Suprapubic skin (tissue), 4 donors: ENCODE measurements around the gene GTSE1. TPM values are rescaled to one million over a fixed set of nuclear protein-coding genes. Genes with fewer than 3 reads are reported as not detected.

Experiments
- DNase-seq, 2 donors: peaks; one replicate each; pipeline ENCODE4 v3.0.0-alpha.2; 2019; ENCODE audit warnings: low spot score in 2 of 2
- H3K27ac ChIP-seq: fragments of 200-600 bp; sonication (generic); one replicate; pipeline ENCODE4 v1.5.1; 2019
- H3K27me3 ChIP-seq: fragments of 200-600 bp; sonication (generic); one replicate; pipeline ENCODE4 v1.5.1; 2019
- H3K36me3 ChIP-seq: fragments of 200-600 bp; sonication (generic); one replicate; pipeline ENCODE4 v1.5.1; 2019
- H3K4me1 ChIP-seq: fragments of 200-600 bp; sonication (generic); one replicate; pipeline ENCODE4 v1.5.1; 2019
- H3K4me3 ChIP-seq: fragments of 200-600 bp; sonication (generic); one replicate; pipeline ENCODE4 v1.5.1; 2019; ENCODE audit warnings: mild to moderate bottlenecking
- H3K9me3 ChIP-seq: fragments of 200-600 bp; sonication (generic); one replicate; pipeline ENCODE4 v1.5.1; 2019
- CTCF ChIP-seq, 2 donors: fragments of 200-600 bp in 1 of 2; fragments of 450-650 bp in 1 of 2; sonication (generic) in 1 of 2; IDR thresholded peaks; one replicate each; pipeline ENCODE4 v1.5.1; 2016 to 2019; ENCODE audit warnings: antibody characterized with exemption in 2 of 2, mild to moderate bottlenecking in 1 of 2, moderate library complexity in 1 of 2
- EP300 ChIP-seq: sonication (generic); formaldehyde crosslinking; IDR thresholded peaks from one replicate; pipeline ENCODE4 v1.6.1; 2017; ENCODE audit warnings: antibody characterized with exemption
- POLR2A ChIP-seq, 2 donors: fragments of 450-650 bp; IDR thresholded peaks; one replicate each; pipeline ENCODE4 v1.6.1; 2017; ENCODE audit warnings: antibody characterized with exemption in 2 of 2, mild to moderate bottlenecking in 2 of 2, moderate library complexity in 2 of 2
- POLR2AphosphoS5 ChIP-seq, 3 donors: sonication (generic); formaldehyde crosslinking; IDR thresholded peaks; one replicate each; pipeline ENCODE4 v1.6.1; 2017; ENCODE audit warnings: antibody characterized with exemption in 3 of 3
- whole genome bisulfite sequencing: methylation state at CpG from one replicate; pipeline ENCODE4 v1.1.5; 2018; 5-methylcytosine and 5-hydroxymethylcytosine counted together
- total RNA-seq, 4 donors: library from RNA; depleted of rRNA; stranded (reverse); fragments of >200 nt; gene quantifications; one replicate each; pipeline ENCODE4 v1.1.0, GENCODE V29; 2016

The GTSE1 gene
- total RNA-seq, 4 donors from 2014 or later = 0.76 to 2.2 (median 1.8) TPM

GRCh38 chr22:46251816-46252380, 44.8 kb upstream of the GTSE1 start:
- no peak for DNase-seq
- TF ChIP-seq POLR2AphosphoS5 (IDR thresholded peaks at IDR 0.05) = no peak
- no peak for TF ChIP-seq POLR2A (IDR thresholded peaks at IDR 0.05)
- no peak for TF ChIP-seq CTCF (IDR thresholded peaks at IDR 0.05)
- no peak for TF ChIP-seq EP300
- H3K27ac ChIP-seq = no peak overlapping the region
- no peaks in the 10 kb centered on the region for H3K9me3 ChIP-seq
- no peaks in the 10 kb centered on the region for H3K36me3 ChIP-seq
- no peak overlapping the region for H3K4me3 ChIP-seq
- WGBS = 88% methylated on average over 9 of the region's 9 CpGs
- peaks cover 26% of the 10 kb centered on the region for H3K4me1 ChIP-seq
- H3K27me3 ChIP-seq = no peaks in the 10 kb centered on the region

- Histone ChIP-seq H3K27me3 (no peaks in the 10 kb centered on the region), H3K4me1 (peaks cover 2% of the 10 kb centered on the region), H3K36me3 (no peaks in the 10 kb centered on the region), H3K27ac (no peak overlapping the region), H3K4me3 (no peak overlapping the region), H3K9me3 (no peaks in the 10 kb centered on the region)
- 89% methylated on average over 8 of the region's 8 CpGs for WGBS
- TF ChIP-seq POLR2A (IDR thresholded peaks at IDR 0.05) (no peak), CTCF (IDR thresholded peaks at IDR 0.05) (no peak), EP300 (no peak), POLR2AphosphoS5 (IDR thresholded peaks at IDR 0.05) (no peak)
- DNase-seq = no peak
These were observed 40.2 kb upstream of the GTSE1 start for GRCh38 chr22:46256358-46256958.

- Histone ChIP-seq H3K27me3 (peaks cover 4% of the 10 kb centered on the region), H3K4me1 (peaks cover 8% of the 10 kb centered on the region), H3K4me3 (no peak overlapping the region), H3K36me3 (no peaks in the 10 kb centered on the region), H3K9me3 (no peaks in the 10 kb centered on the region), H3K27ac (no peak overlapping the region)
- WGBS = 82% methylated on average over 12 of the region's 12 CpGs
- TF ChIP-seq POLR2AphosphoS5 (IDR thresholded peaks at IDR 0.05) = no peak
- TF ChIP-seq EP300 = no peak
- no peak for TF ChIP-seq POLR2A (IDR thresholded peaks at IDR 0.05)
- TF ChIP-seq CTCF (IDR thresholded peaks at IDR 0.05) = no peak
- no peak for DNase-seq
These were observed 37.3 kb upstream of the GTSE1 start for GRCh38 chr22:46259374-46259773.

- no peak for TF ChIP-seq POLR2AphosphoS5 (IDR thresholded peaks at IDR 0.05)
- no peak for TF ChIP-seq CTCF (IDR thresholded peaks at IDR 0.05)
- no peak for TF ChIP-seq EP300
- TF ChIP-seq POLR2A (IDR thresholded peaks at IDR 0.05) = no peak
These were observed 36.6 kb upstream of the GTSE1 start for GRCh38 chr22:46260038-46260437.

GRCh38 chr22:46262449-46263215, 34.0 kb upstream of the GTSE1 start:
- Histone ChIP-seq H3K4me3 (peak overlapping the region; percentile 46), H3K4me1 (peaks cover 16% of the 10 kb centered on the region), H3K27me3 (peaks cover 4% of the 10 kb centered on the region), H3K9me3 (no peaks in the 10 kb centered on the region), H3K27ac (no peak overlapping the region), H3K36me3 (no peaks in the 10 kb centered on the region)
- TF ChIP-seq EP300 = no peak
- TF ChIP-seq POLR2A (IDR thresholded peaks at IDR 0.05) = no peak
- peak in 1 of 2 donors; percentile 15 for TF ChIP-seq CTCF (IDR thresholded peaks at IDR 0.05)
- no peak for TF ChIP-seq POLR2AphosphoS5 (IDR thresholded peaks at IDR 0.05)
- DNase-seq = peak in 1 of 2 donors; percentile 89
- WGBS = no CpG with 5 or more reads among the region's 109 CpGs

More at GRCh38 chr22:46260038-46260437, 36.6 kb upstream of the GTSE1 start:
- DNase-seq = no peak
- peaks cover 4% of the 10 kb centered on the region for H3K27me3 ChIP-seq
- 84% methylated on average over 6 of the region's 6 CpGs for WGBS
- H3K4me1 ChIP-seq = peaks cover 8% of the 10 kb centered on the region
- H3K27ac ChIP-seq = no peak overlapping the region
- H3K9me3 ChIP-seq = no peaks in the 10 kb centered on the region
- H3K36me3 ChIP-seq = no peaks in the 10 kb centered on the region
- H3K4me3 ChIP-seq = no peak overlapping the region
